HG03064 (cell line): Measurements from ENCODE around the gene ST6GALNAC5.
"Not testable (repeated sequence)": the region's sequence is repeated elsewhere in the genome, so short reads cannot be mapped to it uniquely, and the experiment has no call there.

Experiments used
- ATAC-seq: cut with Tn5 transposase; IDR thresholded peaks from one replicate; pipeline ENCODE4 v1.9.1; 2021; ENCODE audit warnings: low read depth; ENCODE audit not compliant: unreplicated experiment

ST6GALNAC5 gene

GRCh38 chr1:76933847-76934815 is 66.9 kb downstream of the ST6GALNAC5 start:
- ATAC-seq, result no peak

- no peak for ATAC-seq
Measured at GRCh38 chr1:76938304-76938703, 71.0 kb downstream of the ST6GALNAC5 start.

GRCh38 chr1:76939050-76939816 is 72.0 kb downstream of the ST6GALNAC5 start:
- ATAC-seq, result no peak

GRCh38 chr1:76939817-76940216 is 72.5 kb downstream of the ST6GALNAC5 start:
- no peak for ATAC-seq

GRCh38 chr1:76940571-76941335 is 73.5 kb downstream of the ST6GALNAC5 start:
- no peak for ATAC-seq

- ATAC-seq, result no peak
Measured at GRCh38 chr1:76942549-76942948, 75.3 kb downstream of the ST6GALNAC5 start.

- no peak for ATAC-seq
Measured at GRCh38 chr1:76944942-76945341, 77.7 kb downstream of the ST6GALNAC5 start.

- no peak for ATAC-seq
Measured at GRCh38 chr1:76948846-76949245, 81.6 kb downstream of the ST6GALNAC5 start.

- no peak for ATAC-seq
Measured at GRCh38 chr1:76949503-76949902, 82.2 kb downstream of the ST6GALNAC5 start.

- ATAC-seq, result no peak
Measured at GRCh38 chr1:76950306-76950705, 83.0 kb downstream of the ST6GALNAC5 start.

- ATAC-seq, result no peak
Measured at GRCh38 chr1:76951153-76951552, 83.9 kb downstream of the ST6GALNAC5 start.

- ATAC-seq, result no peak
Measured at GRCh38 chr1:76955652-76956051, 88.4 kb downstream of the ST6GALNAC5 start.

GRCh38 chr1:76957961-76958360 is 90.7 kb downstream of the ST6GALNAC5 start:
- no peak for ATAC-seq

GRCh38 chr1:76958828-76959227 is 91.5 kb downstream of the ST6GALNAC5 start:
- ATAC-seq, result no peak

- no peak for ATAC-seq
Measured at GRCh38 chr1:76959556-76959955, 92.3 kb downstream of the ST6GALNAC5 start.

GRCh38 chr1:76961181-76961819 is 94.0 kb downstream of the ST6GALNAC5 start:
- no peak for ATAC-seq

GRCh38 chr1:76961820-76962207 is 94.5 kb downstream of the ST6GALNAC5 start:
- ATAC-seq, result no peak

GRCh38 chr1:76981267-76981666 is 114.0 kb downstream of the ST6GALNAC5 start:
- ATAC-seq, result not testable (repeated sequence)

- ATAC-seq, result no peak
Measured at GRCh38 chr1:76989976-76990375, 122.7 kb downstream of the ST6GALNAC5 start.

- ATAC-seq, result no peak
Measured at GRCh38 chr1:76993036-76993435, 125.8 kb downstream of the ST6GALNAC5 start.
